Measurements from ENCODE around the gene MED12. TPM values are rescaled to one million over a fixed set of nuclear protein-coding genes. Genes with fewer than 3 reads are reported as not detected.
A peak's percentile ranks its signal among the peaks of the same experiment; 100 is the strongest.

The MED12 gene
- total and polyA plus RNA-seq, 2 donors from 2014 or later, result 5.2 to 42.7 TPM

DNA sequence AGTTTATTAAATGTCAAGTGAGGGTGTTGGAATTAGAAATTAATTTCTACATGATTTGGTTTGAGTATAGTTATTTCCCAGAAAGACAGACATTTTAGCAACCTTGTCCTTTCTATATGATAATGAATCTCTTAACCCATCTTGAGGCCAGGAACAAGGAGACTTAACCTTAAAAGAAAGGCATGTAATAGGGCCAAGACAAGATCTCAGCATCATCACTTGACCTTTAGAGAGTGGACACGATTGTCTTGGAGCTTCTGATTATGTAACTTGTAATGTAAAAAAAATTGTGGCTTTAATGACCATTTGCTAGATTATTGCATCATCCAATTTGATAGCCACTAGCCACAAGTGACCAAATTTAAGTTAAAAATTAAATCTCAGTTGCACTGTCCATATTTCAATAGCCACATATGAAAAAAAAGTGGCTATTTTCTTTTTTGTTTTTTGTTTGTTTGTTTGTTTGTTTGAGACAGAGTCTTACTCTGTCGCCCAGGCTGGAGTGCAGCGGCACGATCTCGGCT lies 36.2 kb upstream of the MED12 start:
- no peak overlapping the region for H3K4me3 ChIP-seq (ENCODE audit: low read length in 3 of 3)

DNA sequence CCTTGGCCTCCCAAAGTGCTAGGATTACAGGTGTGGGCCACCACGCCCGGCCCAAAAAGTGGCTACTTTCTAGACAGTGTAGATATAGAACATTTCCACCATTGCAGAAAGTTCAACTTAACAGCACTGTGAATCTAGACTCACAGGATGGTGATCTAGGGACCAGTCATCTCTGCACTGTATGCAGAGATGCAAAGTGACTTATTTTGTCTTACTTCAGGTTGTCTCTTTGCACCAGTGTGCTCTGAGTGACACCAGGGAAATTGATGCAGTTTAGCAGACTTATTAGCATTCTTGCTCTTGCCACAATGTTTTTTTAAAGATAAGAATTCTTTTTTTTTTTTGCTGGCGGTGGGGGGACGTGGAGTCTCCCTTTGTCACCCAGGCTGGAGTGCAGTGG lies 35.6 kb upstream of the MED12 start:
- FAIRE-seq, result no peak
- H3K27ac ChIP-seq (ENCODE audit: low read depth in 2 of 2, low read length in 2 of 2), result no peak overlapping the region

More for the DNA sequence above, 36.2 kb upstream of the MED12 start:
- FAIRE-seq (no peak), DNase-seq (no peak)
- H3K27ac ChIP-seq (ENCODE audit: low read depth in 2 of 2, low read length in 2 of 2), result no peak overlapping the region
- TF ChIP-seq, protein P1, sequence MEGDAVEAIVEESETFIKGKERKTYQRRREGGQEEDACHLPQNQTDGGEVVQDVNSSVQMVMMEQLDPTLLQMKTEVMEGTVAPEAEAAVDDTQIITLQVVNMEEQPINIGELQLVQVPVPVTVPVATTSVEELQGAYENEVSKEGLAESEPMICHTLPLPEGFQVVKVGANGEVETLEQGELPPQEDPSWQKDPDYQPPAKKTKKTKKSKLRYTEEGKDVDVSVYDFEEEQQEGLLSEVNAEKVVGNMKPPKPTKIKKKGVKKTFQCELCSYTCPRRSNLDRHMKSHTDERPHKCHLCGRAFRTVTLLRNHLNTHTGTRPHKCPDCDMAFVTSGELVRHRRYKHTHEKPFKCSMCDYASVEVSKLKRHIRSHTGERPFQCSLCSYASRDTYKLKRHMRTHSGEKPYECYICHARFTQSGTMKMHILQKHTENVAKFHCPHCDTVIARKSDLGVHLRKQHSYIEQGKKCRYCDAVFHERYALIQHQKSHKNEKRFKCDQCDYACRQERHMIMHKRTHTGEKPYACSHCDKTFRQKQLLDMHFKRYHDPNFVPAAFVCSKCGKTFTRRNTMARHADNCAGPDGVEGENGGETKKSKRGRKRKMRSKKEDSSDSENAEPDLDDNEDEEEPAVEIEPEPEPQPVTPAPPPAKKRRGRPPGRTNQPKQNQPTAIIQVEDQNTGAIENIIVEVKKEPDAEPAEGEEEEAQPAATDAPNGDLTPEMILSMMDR (IDR thresholded peaks at IDR 0.05; ENCODE audit: borderline replicate concordance, extremely low read depth, insufficient read depth), result no peak
- no peaks in the 10 kb centered on the region for H3K4me1 ChIP-seq (ENCODE audit: control insufficient read depth in 2 of 3, insufficient read depth in 2 of 3, low read depth in 1 of 3, low read length in 3 of 3)
- H3K9me3 ChIP-seq (ENCODE audit: control insufficient read depth in 2 of 3, insufficient read depth in 1 of 3, low read length in 3 of 3), result no peaks in the 10 kb centered on the region
- no peaks in the 10 kb centered on the region for H3K27me3 ChIP-seq (ENCODE audit: control insufficient read depth, insufficient read depth, low read length)
- intact Hi-C loops (cut with DNase I), result no loop called here
- H3K9ac ChIP-seq (ENCODE audit: low read length in 3 of 3), result no peak overlapping the region
- no peaks in the 10 kb centered on the region for H3K36me3 ChIP-seq (ENCODE audit: control insufficient read depth in 2 of 3, insufficient read depth in 3 of 3, low read length in 3 of 3)

DNA sequence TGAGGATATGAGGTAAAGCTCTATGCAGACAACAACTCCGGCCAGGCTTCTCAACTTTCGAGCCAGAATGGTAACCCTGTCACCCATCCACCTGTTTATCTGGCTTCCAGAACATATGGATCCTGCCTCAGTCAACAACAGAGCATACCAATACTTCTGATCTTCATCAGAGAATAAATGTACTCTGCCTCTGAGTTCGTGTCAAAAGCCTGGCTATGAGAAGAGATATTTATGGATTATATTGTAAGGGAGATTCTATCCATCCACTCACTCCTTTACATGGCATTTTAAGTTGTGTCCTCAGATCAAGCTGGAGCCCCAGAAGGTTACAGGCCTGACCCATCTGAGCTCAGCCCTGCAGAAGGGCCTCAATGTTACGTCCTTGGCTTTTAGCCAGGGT lies 32.5 kb upstream of the MED12 start:
- no peak overlapping the region for H3K9ac ChIP-seq (ENCODE audit: low read length in 3 of 3)
- no peak for FAIRE-seq
- no peaks in the 10 kb centered on the region for H3K36me3 ChIP-seq (ENCODE audit: control insufficient read depth in 2 of 3, insufficient read depth in 3 of 3, low read length in 3 of 3)
- DNase-seq, result peak in 1 of 5 donors; percentile 4
- H3K9me3 ChIP-seq (ENCODE audit: control insufficient read depth in 2 of 3, insufficient read depth in 1 of 3, low read length in 3 of 3), result no peaks in the 10 kb centered on the region
- no peaks in the 10 kb centered on the region for H3K4me1 ChIP-seq (ENCODE audit: control insufficient read depth in 2 of 3, insufficient read depth in 2 of 3, low read depth in 1 of 3, low read length in 3 of 3)
- no peak overlapping the region for H3K27ac ChIP-seq (ENCODE audit: low read depth in 2 of 2, low read length in 2 of 2)
- H3K4me3 ChIP-seq (ENCODE audit: low read length in 3 of 3), result no peak overlapping the region
- H3K27me3 ChIP-seq (ENCODE audit: control insufficient read depth, insufficient read depth, low read length), result no peaks in the 10 kb centered on the region
- intact Hi-C loops (cut with DNase I), result no loop called here
- TF ChIP-seq, protein P1 (IDR thresholded peaks at IDR 0.05; ENCODE audit: borderline replicate concordance, extremely low read depth, insufficient read depth), result no peak

More for the DNA sequence above, 35.6 kb upstream of the MED12 start:
- TF ChIP-seq, protein P1 (IDR thresholded peaks at IDR 0.05; ENCODE audit: borderline replicate concordance, extremely low read depth, insufficient read depth), result no peak
- DNase-seq, result no peak
- no peak overlapping the region for H3K9ac ChIP-seq (ENCODE audit: low read length in 3 of 3)
- intact Hi-C loops (cut with DNase I), result no loop called here
- no peaks in the 10 kb centered on the region for H3K27me3 ChIP-seq (ENCODE audit: control insufficient read depth, insufficient read depth, low read length)
- no peaks in the 10 kb centered on the region for H3K4me1 ChIP-seq (ENCODE audit: control insufficient read depth in 2 of 3, insufficient read depth in 2 of 3, low read depth in 1 of 3, low read length in 3 of 3)
- no peak overlapping the region for H3K4me3 ChIP-seq (ENCODE audit: low read length in 3 of 3)
- no peaks in the 10 kb centered on the region for H3K9me3 ChIP-seq (ENCODE audit: control insufficient read depth in 2 of 3, insufficient read depth in 1 of 3, low read length in 3 of 3)
- no peaks in the 10 kb centered on the region for H3K36me3 ChIP-seq (ENCODE audit: control insufficient read depth in 2 of 3, insufficient read depth in 3 of 3, low read length in 3 of 3)

DNA sequence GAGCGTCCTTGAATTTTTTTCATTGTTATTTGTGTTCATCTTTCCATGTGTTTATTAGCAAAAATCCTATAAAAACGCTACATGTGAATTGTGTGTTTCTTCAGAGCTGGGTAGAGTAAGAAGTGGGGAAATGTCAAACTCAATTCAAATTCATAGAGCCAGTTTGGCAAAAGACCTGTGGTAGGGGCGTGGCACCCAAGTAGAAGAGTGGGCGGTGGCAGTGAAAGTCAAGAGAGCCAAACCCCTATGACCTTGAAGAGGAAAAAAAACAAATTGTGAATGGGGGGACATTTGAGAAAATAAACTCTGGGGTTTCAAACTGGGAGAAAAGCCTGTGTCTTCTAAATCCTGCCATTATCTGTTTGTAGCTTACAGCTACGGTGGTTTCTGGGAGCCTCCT lies 27.1 kb upstream of the MED12 start:
- H3K36me3 ChIP-seq (ENCODE audit: control insufficient read depth in 2 of 3, insufficient read depth in 3 of 3, low read length in 3 of 3), result no peaks in the 10 kb centered on the region
- TF ChIP-seq, protein P1 (IDR thresholded peaks at IDR 0.05; ENCODE audit: borderline replicate concordance, extremely low read depth, insufficient read depth), result no peak
- H3K27me3 ChIP-seq (ENCODE audit: control insufficient read depth, insufficient read depth, low read length), result no peaks in the 10 kb centered on the region
- no peak overlapping the region for H3K4me3 ChIP-seq (ENCODE audit: low read length in 3 of 3)
- FAIRE-seq (no peak), DNase-seq (no peak)
- intact Hi-C loops (cut with DNase I), result no loop called here
- no peaks in the 10 kb centered on the region for H3K4me1 ChIP-seq (ENCODE audit: control insufficient read depth in 2 of 3, insufficient read depth in 2 of 3, low read depth in 1 of 3, low read length in 3 of 3)
- no peak overlapping the region for H3K27ac ChIP-seq (ENCODE audit: low read depth in 2 of 2, low read length in 2 of 2)
- H3K9ac ChIP-seq (ENCODE audit: low read length in 3 of 3), result no peak overlapping the region
- no peaks in the 10 kb centered on the region for H3K9me3 ChIP-seq (ENCODE audit: control insufficient read depth in 2 of 3, insufficient read depth in 1 of 3, low read length in 3 of 3)

All from kidney (tissue), 14 donors.